Activated CD4-positive, alpha-beta T cell treated with anti-CD3 and anti-CD28 coated beads, Interleukin-10, Interleukin-2, amounts not matched to agents 100 ng/mL and 50 ng/mL, durations not matched to agents 16 hours and 8 hours (primary cell): Measurements from ENCODE around the gene STRIP2.
"Not testable (repeated sequence)": the region's sequence is repeated elsewhere in the genome, so short reads cannot be mapped to it uniquely, and the experiment has no call there.

ENCODE experiments used
- DNase-seq: peaks from one replicate; pipeline ENCODE4 v3.0.0-alpha.2; 2020

STRIP2 gene

DNA sequence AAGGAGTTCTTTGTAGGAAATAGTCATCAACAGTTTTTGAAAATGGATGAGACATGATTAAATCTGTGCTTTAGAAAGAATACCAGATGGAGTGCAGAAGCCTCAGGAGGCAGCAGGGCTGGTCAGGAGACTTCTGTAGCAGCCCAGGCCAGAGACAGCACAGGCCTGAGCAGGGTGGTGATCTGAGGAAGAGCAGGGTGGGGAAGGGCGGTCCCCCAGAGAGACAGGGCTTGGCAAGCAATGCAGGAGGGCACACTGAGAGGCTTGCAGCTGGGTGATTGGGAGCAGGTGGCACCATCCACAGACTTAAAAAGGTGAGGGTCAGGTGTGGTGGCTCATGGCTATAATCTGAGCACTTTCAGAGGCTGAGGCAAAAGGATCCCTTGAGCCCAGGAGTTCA is 63.8 kb downstream of the STRIP2 start:
- no peak for DNase-seq

DNA sequence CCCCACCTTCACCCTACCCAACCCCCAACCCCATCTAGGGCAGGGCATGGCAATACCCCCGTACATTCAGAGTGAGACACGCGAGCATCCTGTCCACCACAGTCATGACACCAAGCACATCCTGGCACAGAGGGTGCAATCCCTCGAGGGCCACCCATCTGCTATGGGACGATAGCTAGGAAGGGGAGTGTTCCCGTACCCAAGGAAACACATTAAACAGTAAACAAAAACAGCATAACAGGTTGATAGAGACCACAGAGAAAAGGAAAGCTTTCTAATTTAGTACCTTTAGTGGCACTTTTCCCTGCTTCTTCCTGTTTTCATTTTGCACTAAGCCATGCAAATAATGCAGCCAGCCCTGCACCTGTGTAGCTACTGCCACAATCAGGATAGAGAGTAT is 65.8 kb downstream of the STRIP2 start:
- peak; percentile 42 for DNase-seq

DNA sequence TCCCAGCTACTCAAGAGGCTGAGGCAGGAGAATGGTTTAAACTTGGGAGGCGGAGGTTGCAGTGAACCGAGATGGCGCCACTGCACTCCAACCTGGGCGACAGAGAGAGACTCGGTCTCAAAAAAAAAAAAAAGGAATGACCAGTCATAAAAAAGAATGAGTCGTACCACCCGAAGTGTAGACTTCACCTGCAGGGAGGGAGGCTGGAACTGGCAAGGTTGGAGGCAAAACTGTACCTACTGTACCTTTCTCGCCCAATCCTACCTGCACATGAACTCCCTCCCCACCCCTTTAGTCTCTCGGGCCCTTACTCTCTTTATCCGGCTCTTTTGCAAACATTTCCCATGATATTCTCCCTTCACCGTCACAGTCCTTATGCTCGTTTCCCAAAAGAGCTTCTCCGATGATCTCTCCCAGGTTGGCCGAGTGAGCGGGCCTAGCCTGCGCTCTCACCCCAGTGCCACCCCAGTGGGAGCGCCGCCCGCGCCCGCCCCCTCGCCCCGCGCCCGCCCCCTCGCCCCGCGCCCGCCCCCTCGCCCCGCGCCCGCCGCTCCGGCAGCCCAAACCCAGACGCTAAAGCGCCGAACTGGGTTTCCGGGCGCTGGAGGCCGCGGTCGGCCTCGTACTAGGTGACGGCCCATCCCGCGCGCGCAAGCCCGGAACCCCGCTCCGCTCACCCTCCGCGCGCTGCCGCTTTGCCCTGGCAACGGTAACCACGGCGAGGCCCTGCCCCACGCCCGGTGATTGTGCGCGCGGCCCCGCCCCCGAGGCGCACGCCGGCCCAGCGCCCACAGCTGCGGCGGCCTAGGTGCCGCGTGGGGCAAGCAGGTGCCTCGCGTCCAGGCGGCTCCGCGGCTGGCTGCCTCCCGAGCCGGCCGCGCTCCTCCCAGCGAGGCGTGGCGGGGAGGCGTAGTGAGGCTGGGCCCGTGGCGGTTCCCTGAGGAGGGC is 67.8 kb downstream of the STRIP2 start, which contains the start of gene SMKR1:
Gene SMKR1, plus strand, starts transcription at position 772 of the 948 bp plus-strand sequence. CDS start 294 bp downstream, outside the sequence.
- DNase-seq: peak; percentile 91

GRCh38 chr7:129502708-129503685 is 68.8 kb downstream of the STRIP2 start:
- DNase-seq: no peak

DNA sequence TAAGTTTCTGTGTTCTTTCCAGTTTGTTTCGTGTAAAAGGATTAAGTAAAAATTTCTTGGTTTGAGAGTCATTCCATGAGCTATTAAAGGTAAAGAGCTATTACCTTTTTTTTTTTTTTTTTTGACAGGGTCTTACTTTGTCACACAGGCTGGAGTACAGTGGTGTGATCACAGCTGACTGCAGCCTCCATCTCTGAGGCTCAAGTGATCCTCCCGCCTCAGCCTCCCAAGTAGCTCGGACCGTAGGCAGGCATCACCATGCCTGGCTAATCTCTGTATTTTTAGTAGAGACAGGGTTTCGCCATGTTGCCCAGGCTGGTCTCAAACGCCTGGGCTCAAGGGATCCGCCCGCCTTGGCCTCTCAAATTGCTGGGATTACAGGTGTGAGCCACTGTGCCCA is 69.5 kb downstream of the STRIP2 start:
- no peak for DNase-seq

GRCh38 chr7:129512192-129512591 is 78.0 kb downstream of the STRIP2 start:
- no peak for DNase-seq

- DNase-seq: no peak
Measured at GRCh38 chr7:129513546-129513945, 79.3 kb downstream of the STRIP2 start.

DNA sequence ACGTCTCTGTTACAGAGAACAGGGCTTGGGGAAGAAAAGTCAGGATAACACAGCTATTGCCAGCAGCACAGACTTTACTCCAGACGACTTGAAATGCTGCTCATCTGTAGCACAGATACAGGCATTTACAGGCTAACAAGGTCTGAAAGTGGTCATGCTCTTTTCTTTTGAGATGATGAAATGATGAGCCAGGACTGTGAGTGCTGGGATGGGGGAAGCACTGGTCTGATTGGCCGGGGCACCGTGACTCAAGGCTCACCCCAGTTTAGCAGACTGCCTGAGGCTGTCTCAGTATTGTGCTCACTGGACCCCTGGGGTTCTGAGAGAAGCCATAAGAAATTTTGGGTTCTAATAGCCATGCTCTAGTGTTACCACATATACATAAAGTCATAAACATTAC is 80.5 kb downstream of the STRIP2 start:
- no peak for DNase-seq

- no peak for DNase-seq
Measured at GRCh38 chr7:129515381-129515780, 81.1 kb downstream of the STRIP2 start.

DNA sequence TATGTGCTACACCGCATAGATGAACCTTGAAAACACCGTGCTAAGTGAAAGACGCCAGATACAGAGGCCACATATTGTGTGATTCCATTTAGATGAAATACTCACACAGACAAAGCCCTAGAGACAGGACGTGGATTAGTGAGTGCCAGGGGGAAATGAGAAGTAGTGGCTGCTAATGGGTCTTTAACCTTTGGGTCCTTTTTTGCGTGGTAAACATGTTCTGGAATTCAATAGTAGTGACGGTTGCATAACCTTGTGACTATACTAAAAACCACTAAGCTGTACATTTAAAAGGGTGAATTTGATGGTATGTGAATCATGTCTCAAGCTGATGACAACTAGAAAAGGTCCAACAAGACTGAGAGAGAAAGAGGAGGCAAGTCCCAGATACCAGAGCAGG is 83.7 kb downstream of the STRIP2 start:
- no peak for DNase-seq

DNA sequence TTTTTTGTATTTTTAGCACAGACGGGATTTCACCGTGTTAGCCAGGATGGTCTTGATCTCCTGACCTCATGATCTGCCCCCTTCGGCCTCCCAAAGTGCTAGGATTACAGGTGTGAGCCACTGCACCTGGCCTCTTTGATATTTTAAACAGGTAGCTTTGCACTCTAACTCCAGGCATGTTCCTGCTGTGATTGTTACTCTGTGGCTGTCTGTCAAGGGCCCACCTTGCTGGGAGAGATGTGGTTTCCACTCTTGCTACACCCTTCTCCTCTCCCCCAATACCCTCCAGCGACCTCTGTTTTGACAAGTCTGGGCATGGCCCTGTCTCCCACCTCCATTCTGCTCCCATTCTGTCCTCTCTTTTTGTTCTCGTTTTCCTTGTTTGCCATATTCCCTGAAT is 85.2 kb downstream of the STRIP2 start:
- no peak for DNase-seq

DNA sequence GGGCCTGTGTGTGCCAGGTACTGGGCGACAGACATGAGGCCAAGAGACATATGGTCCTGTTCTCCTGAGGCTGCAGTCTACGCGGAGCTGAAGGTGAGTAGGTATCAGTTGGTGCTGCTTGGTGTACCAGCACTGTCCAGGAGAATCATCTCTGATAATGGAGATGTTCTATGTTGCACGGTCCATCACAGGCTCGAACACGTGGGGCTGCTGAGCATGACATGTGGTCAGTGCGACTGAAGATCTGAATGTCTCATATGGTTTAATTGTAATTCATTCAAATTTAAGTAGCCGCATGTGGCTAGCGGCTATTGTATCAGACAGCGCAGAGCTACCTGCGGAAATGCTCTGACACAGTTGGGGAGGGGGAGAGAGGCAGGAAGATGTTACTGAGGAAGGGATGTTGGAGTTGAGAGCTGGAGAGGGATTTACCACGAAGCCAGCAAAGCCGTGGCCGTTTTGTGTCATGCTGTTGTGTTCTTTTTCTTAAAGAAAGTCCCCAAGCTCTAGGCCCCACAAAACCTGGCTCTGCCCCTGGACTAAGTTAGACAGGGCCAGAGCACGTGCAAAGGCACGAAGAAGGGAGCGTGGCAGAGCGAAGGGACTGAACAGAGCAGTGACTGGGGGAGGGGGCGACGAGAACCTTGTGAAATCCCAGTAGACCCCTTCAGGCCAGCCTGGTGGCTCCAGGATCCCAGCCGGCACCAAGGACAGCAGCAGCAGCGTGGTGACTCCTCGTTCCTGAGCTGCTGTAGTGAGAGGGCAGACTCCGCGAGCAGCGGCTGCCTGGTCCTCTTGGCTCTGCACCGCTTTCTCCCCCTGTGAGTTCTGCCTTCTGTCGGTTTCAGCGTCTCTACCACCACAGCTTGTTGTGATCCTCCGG is 88.1 kb downstream of the STRIP2 start:
- DNase-seq: no peak

DNA sequence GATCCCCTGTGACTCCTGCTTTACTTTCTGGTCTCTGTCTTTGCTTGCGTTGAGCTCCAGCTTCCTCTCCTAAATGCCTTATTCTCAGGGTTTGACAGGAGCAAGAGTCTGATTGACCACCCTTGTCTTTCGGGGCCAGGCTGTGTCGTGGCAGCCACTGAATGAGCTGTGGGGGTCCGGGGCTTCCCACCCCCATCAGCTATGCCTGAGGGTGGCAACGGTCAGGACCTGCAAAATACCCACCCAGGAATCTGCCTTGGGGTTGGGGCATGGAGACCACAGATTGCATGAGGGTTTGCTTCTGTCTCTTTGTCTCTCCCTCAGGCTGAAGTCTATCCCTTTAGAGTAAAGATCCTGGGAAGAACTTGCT is 88.7 kb downstream of the STRIP2 start:
- DNase-seq: no peak

DNA sequence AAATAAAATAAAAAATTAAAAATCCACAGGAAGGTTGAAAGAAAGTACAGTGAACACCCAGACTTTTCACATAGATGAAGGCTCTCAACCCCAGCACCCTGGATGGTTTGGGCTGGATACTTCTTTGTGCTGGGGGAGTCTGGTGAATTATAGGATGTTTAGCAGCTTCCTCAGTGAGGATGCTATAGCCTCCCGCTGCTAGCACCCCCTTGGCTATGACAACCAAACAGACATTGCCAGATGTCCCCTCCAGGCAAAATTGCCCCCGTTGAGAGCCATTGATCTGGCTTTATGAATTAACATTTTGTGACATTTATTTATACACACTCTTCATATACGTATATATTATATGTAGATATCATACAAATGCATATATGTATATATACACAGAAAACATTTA is 89.7 kb downstream of the STRIP2 start:
- no peak for DNase-seq

DNA sequence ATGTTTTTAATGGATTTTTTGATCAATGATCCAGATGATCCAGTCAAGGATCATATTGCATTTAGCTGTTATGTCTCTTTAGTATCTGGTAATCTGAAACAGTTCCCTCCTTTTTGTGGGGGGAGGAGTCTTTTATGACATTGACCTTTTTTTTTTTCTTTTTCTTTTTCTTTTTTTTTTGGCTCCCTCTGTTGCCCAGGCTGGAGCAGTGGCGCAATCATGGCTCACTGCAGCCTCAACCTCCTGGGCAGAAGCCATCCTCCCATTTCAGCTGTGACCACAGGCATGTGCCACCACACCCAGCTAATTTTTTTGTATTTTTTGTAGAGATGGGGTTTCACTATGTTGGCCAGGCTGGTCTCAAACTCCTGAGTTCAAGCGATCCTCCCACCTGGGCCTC is 90.2 kb downstream of the STRIP2 start:
- not testable (repeated sequence) for DNase-seq

- DNase-seq: no peak
Measured at GRCh38 chr7:129525225-129525862, 91.1 kb downstream of the STRIP2 start.

GRCh38 chr7:129529643-129530042 is 95.4 kb downstream of the STRIP2 start:
- DNase-seq: no peak

- peak; percentile 86 for DNase-seq
Measured at GRCh38 chr7:129530795-129531391, 96.7 kb downstream of the STRIP2 start.

DNA sequence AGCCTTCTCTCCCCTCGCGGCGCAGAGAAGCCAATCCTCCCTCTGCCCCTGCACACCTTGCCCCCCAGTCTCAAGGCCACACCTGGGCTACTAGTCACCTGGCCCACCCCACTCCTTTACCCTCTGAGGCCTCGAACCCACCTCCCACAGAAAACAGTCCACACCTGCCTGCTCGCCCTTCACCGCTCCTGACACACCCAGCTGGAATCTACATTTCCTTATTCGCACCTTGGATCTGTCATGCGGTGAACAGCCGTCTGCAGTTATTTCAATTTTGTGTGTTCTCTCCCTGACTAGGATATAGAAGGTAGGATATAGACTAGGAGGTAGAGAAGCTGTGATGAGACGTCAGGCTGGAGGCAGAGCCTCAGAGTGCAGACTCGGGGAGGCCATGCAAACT is 97.5 kb downstream of the STRIP2 start:
- no peak for DNase-seq

GRCh38 chr7:129532375-129532774 is 98.1 kb downstream of the STRIP2 start:
- no peak for DNase-seq

- not testable (repeated sequence) for DNase-seq
Measured at GRCh38 chr7:129534558-129535274, 100.5 kb downstream of the STRIP2 start.
